Spleen (tissue), 11 donors: Measurements from ENCODE around the gene SLC8A2. TPM values are rescaled to one million over a fixed set of nuclear protein-coding genes. Genes with fewer than 3 reads are reported as not detected.

Experiments
- DNase-seq: peaks from one replicate; pipeline ENCODE4 v3.0.0-alpha.2; 2020
- H3K27ac ChIP-seq, 8 donors: fragments of 200-600 bp; sonication (generic) in 7 of 8; 1 replicate in 4 of 8; 2 replicates in 4 of 8; pipeline versions ENCODE4 v1.5.0 to v1.8.0; 2016 to 2021; ENCODE audit warnings: inconsistent platforms in 4 of 8, mild to moderate bottlenecking in 4 of 8, moderate library complexity in 1 of 8
- H3K27me3 ChIP-seq, 7 donors: fragments of 200-600 bp; sonication (generic) in 6 of 7; replicated peaks in 1 of 7; 1 replicate in 4 of 7; 2 replicates in 3 of 7; pipeline versions ENCODE4 v1.5.0 to v1.8.0; 2016 to 2021; ENCODE audit warnings: inconsistent platforms in 3 of 7, mild to moderate bottlenecking in 1 of 7
- H3K36me3 ChIP-seq, 6 donors: fragments of 200-600 bp; sonication (generic) in 5 of 6; 1 replicate in 4 of 6; 2 replicates in 2 of 6; pipeline versions ENCODE4 v1.5.0 to v1.8.0; 2016 to 2021; ENCODE audit warnings: inconsistent platforms in 2 of 6
- H3K4me1 ChIP-seq, 6 donors: fragments of 200-600 bp; sonication (generic) in 5 of 6; 1 replicate in 3 of 6; 2 replicates in 3 of 6; pipeline versions ENCODE4 v1.5.0 to v1.8.0; 2016 to 2021; ENCODE audit warnings: inconsistent platforms in 3 of 6
- H3K4me3 ChIP-seq, 8 donors: fragments of 200-600 bp; sonication (generic) in 7 of 8; 1 replicate in 4 of 8; 2 replicates in 4 of 8; pipeline versions ENCODE4 v1.5.0 to v1.8.0; 2016 to 2021; ENCODE audit warnings: inconsistent platforms in 4 of 8, mild to moderate bottlenecking in 4 of 8, moderate library complexity in 2 of 8
- H3K9me3 ChIP-seq, 8 donors: fragments of 200-600 bp; sonication (generic) in 7 of 8; 1 replicate in 4 of 8; 2 replicates in 4 of 8; pipeline versions ENCODE4 v1.5.0 to v1.8.0; 2016 to 2021; ENCODE audit warnings: inconsistent platforms in 4 of 8
- CTCF ChIP-seq, 11 experiments: fragments of 200-600 bp in 7 of 11; fragments of 450-650 bp in 4 of 11; sonication (generic) in 4 of 11; IDR thresholded peaks in 8 of 11; conservative IDR thresholded peaks in 3 of 11; 1 replicate in 7 of 11; 2 replicates in 4 of 11; pipeline versions ENCODE4 v1.4.0 to v1.8.0; 2016 to 2021; ENCODE audit warnings: antibody characterized with exemption in 11 of 11, inconsistent platforms in 4 of 11, mild to moderate bottlenecking in 1 of 11
- POLR2A ChIP-seq, 3 donors: fragments of 450-650 bp; IDR thresholded peaks; one replicate each; pipeline ENCODE4 v1.5.1; 2017; ENCODE audit warnings: antibody characterized with exemption in 3 of 3, mild to moderate bottlenecking in 1 of 3
- POLR2AphosphoS5 ChIP-seq, 3 donors: sonication (generic); formaldehyde crosslinking; IDR thresholded peaks; one replicate each; pipeline ENCODE4 v1.5.1; 2017; ENCODE audit warnings: antibody characterized with exemption in 3 of 3
- WGBS, 5 donors: extraction: QIAGEN DNeasy Blood & Tissue Kit in 3 of 5; methylation state at CpG; one replicate each; pipeline versions ENCODE4 v1.1.5 to v1.1.7; 2013 to 2018; 5-methylcytosine and 5-hydroxymethylcytosine counted together
- intact Hi-C: fragments of 100-400 bp; cut with DNase I; formaldehyde crosslinking; loops from one replicate; pipeline ENCODE4 v1.15.0; 2023; ENCODE audit warnings: low total_unique reads
- polyA plus RNA-seq, 3 donors: library from polyadenylated mRNA; stranded (reverse); fragments of 200-250 nt; gene quantifications; one replicate each; pipeline ENCODE4 v1.2.1, GENCODE V29; 2013
- total RNA-seq, 7 donors: library from RNA; depleted of rRNA in 3 of 7; stranded (reverse); fragments of >200 nt in 3 of 7; fragmentation: NEBNext Ultra II Directional in 4 of 7; extraction: Animal tissue kit (Norgen Biotek cat#: 25700) in 4 of 7; gene quantifications; one replicate each; pipeline versions ENCODE4 v1.1.0 to v1.2.1, GENCODE V29; 2016 to 2021
- donor health status: healthy with polysubstance abuse.
- donor health status: DM: no; HTN: no; CAD: no; lungs with moderate emphysema.
- donor health status: DM: no; HTN: no; CAD: no.
- donor health status: Bipolar disorder and iron deficiency.
- donor health status: healthy.
- donor health status: DM: no; HTN: no; CAD: no.
- donor health status: DM: yes; HTN: yes; CAD: no.

Gene SLC8A2
- total and polyA plus RNA-seq, 10 donors, result 0.02 to 0.19 TPM; not detected in 8

GRCh38 chr19:47480658-47481057, 9.0 kb upstream of the SLC8A2 start:
- H3K27ac ChIP-seq, result no peak overlapping the region
- peaks cover 0 to 12% (median 0%) of the 10 kb centered on the region in 6 donors for H3K36me3 ChIP-seq
- intact Hi-C loops, result no loop called here
- H3K4me1 ChIP-seq, result peaks cover 11 to 26% (median 23%) of the 10 kb centered on the region in 6 donors
- no peak overlapping the region for H3K4me3 ChIP-seq
- WGBS, 5 donors, result 85 to 93% (median 91%) methylated on average over 16 of the region's 16 CpGs
- TF ChIP-seq POLR2A (IDR thresholded peaks at IDR 0.05) (no peak), POLR2AphosphoS5 (IDR thresholded peaks at IDR 0.05) (no peak), CTCF (IDR thresholded peaks at IDR 0.05 in 8 of 11, conservative IDR thresholded peaks at IDR 0.05 in 3 of 11) (no peak)
- no peaks in the 10 kb centered on the region for H3K27me3 ChIP-seq
- no peaks in the 10 kb centered on the region for H3K9me3 ChIP-seq
- no peak for DNase-seq

- no peaks in the 10 kb centered on the region for H3K27me3 ChIP-seq
- no peaks in the 10 kb centered on the region for H3K9me3 ChIP-seq
- intact Hi-C loops, result no loop called here
- H3K36me3 ChIP-seq, result peaks cover 0 to 18% (median 0%) of the 10 kb centered on the region in 6 donors
- H3K27ac ChIP-seq, result no peak overlapping the region
- H3K4me1 ChIP-seq, result peaks cover 4 to 19% (median 15%) of the 10 kb centered on the region in 6 donors
- WGBS, 5 donors, result 35 to 47% (median 38%) methylated on average over 19 to 39 of the region's 39 CpGs
- DNase-seq, result no peak
- no peak for TF ChIP-seq CTCF (IDR thresholded peaks at IDR 0.05 in 8 of 11, conservative IDR thresholded peaks at IDR 0.05 in 3 of 11)
- peak in 1 of 3 donors; percentile 21 for TF ChIP-seq POLR2AphosphoS5 (IDR thresholded peaks at IDR 0.05)
- H3K4me3 ChIP-seq, result peak overlapping the region in 1 of 8 donors; percentile 39
These were observed 8.2 kb upstream of the SLC8A2 start for GRCh38 chr19:47479701-47480503.

- DNase-seq, result no peak
- TF ChIP-seq POLR2AphosphoS5 (IDR thresholded peaks at IDR 0.05) (no peak), CTCF (IDR thresholded peaks at IDR 0.05 in 8 of 11, conservative IDR thresholded peaks at IDR 0.05 in 3 of 11) (no peak), POLR2A (IDR thresholded peaks at IDR 0.05) (no peak)
- H3K9me3 ChIP-seq, result no peaks in the 10 kb centered on the region
- no peak overlapping the region for H3K27ac ChIP-seq
- peaks cover 0 to 18% (median 0%) of the 10 kb centered on the region in 6 donors for H3K36me3 ChIP-seq
- 79 to 88% (median 86%) methylated on average over 9 to 17 of the region's 17 CpGs for whole genome bisulfite sequencing, 5 donors
- H3K27me3 ChIP-seq, result peaks cover 3 to 28% (median 14%) of the 10 kb centered on the region in 7 donors
- intact Hi-C loops, result no loop called here
- no peak overlapping the region for H3K4me3 ChIP-seq
- peaks cover 0 to 10% (median 3%) of the 10 kb centered on the region in 6 donors for H3K4me1 ChIP-seq
These were observed 4.8 kb upstream of the SLC8A2 start for GRCh38 chr19:47476438-47476972.

- intact Hi-C loops, result no loop called here
- no peak for TF ChIP-seq POLR2AphosphoS5 (IDR thresholded peaks at IDR 0.05)
- WGBS, 5 donors, result 82 to 91% (median 85%) methylated on average over 9 of the region's 9 CpGs
These were observed 3.8 kb upstream of the SLC8A2 start for GRCh38 chr19:47475465-47475864.

More at GRCh38 chr19:47475465-47475864, 3.8 kb upstream of the SLC8A2 start:
- no peak overlapping the region for H3K27ac ChIP-seq
- H3K36me3 ChIP-seq, result peaks cover 0 to 18% (median 0%) of the 10 kb centered on the region in 6 donors
- H3K27me3 ChIP-seq, result peaks cover 3 to 38% (median 23%) of the 10 kb centered on the region in 7 donors
- DNase-seq, result no peak
- H3K9me3 ChIP-seq, result no peaks in the 10 kb centered on the region
- peaks cover 0 to 15% (median 3%) of the 10 kb centered on the region in 6 donors for H3K4me1 ChIP-seq
- no peak overlapping the region for H3K4me3 ChIP-seq
